GM21381 (cell line): ENCODE results near the gene PHACTR3.

Experiments
- ATAC-seq: cut with Tn5 transposase; IDR thresholded peaks from one replicate; pipeline ENCODE4 v1.9.1; 2021; ENCODE audit warnings: mild to moderate bottlenecking, moderate library complexity; ENCODE audit not compliant: unreplicated experiment

PHACTR3 gene

DNA sequence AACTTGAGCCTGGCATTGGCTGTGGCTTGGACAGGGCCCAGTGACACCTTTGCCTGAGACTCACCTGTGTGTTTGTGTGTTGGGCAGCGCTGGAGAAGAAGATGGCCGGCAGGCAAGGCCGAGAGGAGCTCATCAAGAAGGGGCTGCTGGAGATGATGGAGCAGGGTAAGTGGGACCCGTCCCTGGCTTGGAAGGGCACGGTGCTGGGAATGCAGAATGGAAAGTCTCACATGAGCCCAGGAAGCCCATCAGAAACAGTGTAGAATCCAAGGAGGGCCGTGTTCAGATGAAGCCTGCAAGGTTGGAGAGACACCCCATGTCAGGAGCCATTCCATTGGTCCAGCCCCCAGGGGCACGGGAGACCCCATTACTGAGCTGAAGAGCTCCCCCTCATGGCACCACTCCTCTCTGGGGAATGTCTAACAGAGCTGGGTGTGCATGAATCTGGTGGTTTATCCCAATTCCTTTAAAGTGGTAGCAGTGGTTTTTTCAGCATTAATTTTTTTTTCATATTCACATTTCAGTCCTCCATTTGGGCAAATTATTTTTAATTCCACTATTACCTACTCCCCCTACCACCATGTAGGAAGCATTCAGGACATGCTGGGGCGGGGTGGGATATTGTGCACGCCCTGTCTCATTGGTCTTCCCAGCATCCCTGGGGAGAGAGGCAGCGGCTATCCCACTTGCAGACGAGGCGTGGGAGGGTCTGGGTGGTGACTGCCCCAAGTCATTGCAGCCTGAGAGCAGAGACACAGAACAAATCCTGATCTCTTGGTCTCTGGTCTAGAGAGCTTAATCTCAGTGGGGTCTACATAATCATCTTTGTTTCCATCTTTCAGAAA lies 143.6 kb downstream of the PHACTR3 start:
- ATAC-seq, result no peak

DNA sequence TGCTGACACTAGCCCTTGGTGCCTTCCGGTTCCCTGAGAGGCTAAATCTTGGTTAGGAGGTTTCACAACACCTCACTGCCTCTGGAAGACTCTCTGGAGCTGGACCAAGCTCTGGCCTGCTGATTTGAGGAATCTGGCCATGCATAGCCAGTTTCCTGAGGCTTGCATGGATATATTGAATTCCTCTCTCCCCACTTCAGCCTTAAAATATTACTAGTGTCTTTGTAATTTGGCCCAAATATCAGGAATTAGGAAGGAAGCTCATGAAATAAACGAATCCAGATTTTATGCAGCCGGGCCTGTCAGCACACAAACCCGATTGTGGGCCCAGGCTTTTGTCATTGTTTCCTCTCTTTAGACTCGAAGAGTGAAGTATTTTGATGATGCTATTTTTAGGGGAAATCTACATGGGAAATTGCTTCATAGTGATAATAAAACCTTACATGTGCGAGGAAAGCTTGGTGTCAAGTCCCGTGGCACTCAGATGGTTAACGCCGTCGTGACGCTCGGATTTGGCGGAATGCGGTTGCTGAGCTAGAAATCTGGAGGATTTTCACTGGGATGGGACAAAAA lies 144.4 kb downstream of the PHACTR3 start:
- no peak for ATAC-seq

DNA sequence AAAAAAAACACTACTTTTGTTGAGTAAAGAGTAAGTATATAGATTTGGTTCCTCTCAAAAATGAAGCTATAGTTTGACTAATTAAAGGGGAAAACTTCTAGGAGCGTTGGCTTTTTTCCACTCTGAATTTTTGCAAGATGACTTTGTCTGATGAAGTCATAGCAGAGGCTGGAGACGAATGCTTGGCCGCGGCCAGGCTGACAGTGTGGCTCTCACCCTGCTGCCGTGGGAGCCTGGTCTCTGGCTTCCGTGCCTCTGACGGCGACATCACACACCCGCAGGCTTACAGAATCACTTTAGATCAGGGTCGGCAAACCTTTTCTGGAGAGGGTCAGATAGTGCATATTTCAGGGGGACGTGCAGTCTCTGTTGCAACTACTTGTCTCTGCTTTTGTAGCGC lies 145.0 kb downstream of the PHACTR3 start:
- no peak for ATAC-seq

DNA sequence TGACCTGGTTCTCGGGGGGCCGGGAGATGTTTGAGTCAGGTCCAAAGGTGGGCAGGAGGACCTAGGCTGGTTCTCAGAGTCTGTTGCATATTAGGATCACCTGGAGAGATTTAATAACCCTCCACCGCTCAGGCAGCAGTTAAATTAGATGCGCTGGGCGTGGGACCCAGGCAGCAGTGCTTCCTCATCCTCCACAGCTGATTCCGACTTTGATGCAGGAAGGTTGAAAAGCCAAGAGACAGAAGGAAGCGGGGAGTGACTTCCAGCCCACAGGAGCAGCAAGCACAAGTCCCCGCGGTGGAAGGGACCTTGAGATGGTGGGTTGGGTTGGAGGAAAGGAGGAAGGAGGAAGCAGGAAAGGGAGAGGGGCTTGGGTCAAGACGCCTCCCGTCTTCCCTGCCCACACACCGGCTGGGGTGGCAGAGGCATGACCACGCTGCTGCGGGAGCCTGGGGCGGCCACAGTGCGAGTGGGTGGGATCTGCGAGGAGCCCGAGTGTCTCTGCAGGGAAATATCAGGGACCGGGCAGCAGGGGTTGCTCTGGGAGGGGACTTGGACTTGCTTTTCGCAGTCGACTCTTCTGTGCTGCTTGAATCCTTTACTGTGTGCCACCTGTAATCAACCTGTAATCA lies 146.0 kb downstream of the PHACTR3 start:
- no peak for ATAC-seq

DNA sequence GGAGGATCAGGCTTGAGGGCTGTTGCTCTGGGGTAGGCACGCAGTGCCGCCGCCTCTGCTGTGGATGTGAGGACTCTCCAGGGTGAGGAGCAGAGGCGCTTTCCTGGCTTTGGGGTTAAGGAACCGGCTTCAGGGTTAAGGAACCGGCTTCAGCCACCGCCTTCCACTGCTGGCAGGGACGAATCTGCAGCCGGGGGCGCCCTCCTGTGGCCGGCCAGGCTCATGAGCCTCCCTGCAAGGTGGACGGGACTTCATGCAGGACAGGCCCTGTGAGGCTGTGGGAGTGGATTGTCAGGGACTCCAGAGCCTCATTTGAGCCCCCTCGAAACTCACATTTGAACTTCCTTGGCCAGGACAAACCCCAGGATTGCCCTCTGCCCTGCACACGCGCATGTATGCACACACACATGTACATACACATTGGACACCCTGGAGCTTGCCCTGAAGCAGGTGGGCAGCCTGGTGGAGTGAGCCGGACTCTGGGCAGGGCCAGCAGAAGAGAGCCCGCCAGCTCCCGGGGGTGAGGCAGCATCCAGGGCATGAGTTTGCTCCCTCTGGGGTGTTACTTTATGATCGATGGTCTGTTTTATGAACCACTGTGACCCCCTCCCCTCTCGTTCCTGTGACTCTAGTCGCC lies 146.9 kb downstream of the PHACTR3 start:
- ATAC-seq, result no peak

DNA sequence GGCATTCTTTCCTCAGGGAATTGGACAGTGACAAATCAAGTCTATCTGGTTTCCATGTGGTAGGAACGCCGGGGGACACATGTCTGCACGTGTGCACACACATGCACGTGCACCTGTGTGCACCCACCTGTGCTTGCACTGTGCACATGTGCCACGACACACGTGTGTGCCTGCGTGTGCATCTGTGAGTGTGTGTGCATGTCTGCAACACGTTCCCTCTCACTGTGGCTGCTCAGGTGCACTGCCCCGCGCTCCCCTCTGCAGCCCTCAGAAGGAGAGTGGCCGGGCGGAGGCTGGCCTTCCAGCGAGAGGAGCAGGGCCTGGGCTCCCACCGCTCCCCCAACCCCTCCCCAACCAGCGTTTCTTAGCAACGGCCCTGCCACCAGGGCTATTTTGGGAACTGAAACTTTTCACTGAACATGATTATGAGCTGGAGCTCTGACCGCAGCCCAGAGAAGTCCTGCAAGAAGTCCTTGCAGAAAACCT lies 147.8 kb downstream of the PHACTR3 start:
- ATAC-seq, result peak; percentile 70

DNA sequence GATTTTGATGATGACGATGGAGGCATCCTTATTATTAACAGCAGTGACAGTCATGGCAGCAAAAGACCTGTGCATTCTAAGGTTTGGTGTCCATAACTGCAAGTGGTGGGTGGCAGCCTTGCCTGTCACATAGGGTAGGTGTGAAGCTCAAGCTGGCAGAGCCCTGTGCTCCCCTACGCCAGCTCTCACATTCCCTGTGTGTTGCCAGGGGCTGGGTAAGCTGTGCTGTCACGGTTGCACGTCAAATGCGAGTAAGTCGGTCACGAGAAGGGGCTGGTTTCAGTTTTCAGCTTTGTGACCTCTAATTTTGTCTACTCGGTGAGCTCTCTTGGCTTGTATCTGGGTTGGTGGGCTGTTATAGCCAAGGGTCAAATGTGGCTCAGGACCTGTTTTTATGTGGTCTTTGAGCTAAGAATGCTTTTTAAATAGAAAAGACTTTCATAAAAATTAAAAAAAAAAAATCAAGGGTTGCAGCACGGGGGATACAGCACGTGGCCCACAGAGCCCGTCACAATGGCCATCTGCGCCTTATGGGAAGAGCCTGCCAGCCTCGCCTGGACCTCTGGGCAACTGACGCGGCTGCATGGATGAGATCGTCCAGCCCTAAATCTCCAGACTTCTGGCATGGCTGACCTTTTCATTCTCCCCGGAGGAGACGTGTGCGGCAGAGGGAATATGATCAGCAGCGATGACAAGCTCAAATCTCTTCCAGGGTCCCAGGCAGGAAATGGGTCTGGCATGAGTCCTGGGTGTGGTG lies 148.5 kb downstream of the PHACTR3 start:
- ATAC-seq, result peak; percentile 15

DNA sequence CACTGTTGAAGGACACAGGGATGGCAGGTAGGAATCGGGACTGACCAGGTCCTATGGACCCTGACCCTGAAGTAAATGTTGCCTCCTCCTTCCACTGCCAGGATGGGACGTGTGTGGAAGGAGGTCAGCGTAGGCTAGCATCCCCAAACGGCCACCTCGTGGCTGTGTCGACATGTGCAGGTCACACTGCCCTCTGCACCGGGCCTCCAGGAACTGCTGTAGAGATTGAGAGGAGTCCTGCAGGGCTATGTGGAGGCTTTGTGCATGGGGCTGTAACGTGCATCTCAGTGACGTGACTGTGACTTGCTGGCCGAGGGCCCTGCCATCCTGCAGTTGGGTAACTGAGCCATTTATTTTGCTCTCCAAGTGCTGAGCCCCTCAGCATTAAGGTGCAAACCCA lies 149.5 kb downstream of the PHACTR3 start:
- ATAC-seq, result no peak

DNA sequence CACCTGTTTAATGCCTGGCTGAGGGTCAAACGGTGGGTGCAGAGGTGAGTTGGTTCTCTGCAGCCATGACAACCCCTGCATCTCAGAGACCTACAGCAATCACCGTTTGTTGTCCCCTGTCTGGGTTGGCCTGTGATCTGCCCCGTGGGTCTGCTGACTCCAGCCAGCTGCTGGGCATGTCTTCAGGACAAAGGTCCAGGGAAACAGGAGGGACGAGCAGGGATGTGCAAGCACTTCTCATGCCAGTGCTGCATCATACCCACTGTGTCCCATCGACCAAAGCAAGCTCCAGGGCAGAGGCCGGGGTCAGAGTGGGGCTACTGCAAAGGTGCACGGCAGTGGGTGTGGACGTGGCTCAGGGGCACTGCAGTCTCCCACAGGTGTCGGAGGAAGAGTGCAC lies 150.2 kb downstream of the PHACTR3 start:
- ATAC-seq, result no peak

DNA sequence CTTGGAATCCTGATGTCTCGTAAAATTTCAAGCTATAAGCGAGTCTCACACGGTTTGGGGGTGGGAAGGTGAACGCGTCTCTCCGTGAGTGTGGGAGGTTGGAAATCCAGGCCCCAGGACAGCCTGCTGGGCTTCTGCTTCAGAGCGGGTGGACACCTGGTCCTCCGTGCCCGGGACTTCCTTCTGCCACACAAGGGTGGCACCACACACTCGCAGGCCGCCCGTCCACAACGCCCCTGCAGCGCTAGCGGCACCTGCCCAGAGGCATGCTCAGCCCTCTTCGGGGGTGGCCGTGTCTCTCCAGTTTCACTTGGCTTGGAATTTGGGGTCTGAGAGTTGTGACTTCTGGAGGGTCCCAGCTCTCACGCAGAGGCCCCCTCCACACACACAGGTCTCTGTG lies 151.9 kb downstream of the PHACTR3 start:
- no peak for ATAC-seq

DNA sequence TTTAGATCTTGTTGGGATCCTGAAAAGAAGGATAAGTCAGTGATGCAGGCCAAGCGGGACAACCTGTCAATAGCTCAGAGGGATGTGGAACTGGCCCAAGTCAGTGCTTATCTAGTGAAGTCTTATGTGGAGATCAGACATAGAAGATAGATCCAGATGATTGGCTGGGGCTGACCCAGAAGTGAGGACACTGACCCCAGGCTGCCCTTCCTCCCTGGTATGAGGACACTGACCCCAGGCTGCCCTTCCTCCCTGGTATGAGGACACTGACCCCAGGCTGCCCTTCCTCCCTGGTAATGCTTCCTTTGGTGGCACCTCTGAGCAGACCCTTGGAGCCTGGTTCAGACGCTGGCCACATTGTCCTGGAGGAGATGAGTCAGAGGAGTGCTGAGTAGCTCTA lies 159.7 kb downstream of the PHACTR3 start:
- ATAC-seq, result no peak

DNA sequence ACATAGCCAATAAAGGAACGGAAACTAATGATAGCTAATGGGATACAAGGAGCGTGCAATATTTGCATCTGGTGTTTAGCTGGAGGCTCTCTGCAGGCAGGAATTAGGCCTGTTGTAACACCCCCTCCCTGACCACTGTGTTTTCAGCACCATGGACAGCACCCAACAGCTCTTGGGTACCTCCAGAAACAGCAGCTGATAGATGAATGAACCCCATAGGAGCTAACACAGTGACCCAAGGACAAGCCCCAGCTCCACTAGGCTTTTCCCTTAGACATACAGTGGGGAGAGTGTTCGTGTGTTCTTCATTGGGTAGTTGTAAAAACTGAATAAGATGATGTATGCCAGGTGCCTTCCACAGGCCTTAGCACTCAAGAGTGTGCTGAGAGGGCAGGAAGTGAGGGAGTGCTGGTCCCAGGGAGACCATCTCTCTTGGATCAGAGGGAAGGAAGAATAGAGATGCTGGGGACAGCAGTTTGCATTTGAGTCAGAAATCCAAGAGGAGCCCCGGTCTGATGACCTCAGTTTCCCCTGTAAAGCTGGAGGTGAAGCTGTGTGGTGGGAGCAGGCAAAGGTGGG lies 161.3 kb downstream of the PHACTR3 start:
- ATAC-seq, result no peak

DNA sequence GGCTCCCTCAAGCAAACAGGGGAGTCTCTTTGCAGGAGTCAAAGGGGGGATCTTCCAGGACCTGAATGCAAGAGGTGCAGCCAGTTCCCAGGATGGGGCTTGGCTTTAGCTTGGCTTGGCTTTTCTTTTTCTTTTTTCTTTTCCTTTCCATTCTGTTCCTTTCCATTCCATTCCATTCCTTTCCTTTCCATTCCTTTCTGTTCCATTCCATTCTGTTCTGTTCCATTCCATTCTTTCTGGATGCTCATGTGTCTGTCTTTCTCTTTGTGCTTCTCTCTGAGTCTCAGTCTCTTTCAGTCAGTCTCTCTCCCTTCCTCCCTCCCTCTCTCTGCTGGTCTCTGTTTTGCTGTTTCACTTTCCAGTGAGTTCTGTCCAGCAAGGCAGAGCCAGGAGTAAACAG lies 163.3 kb downstream of the PHACTR3 start:
- no peak for ATAC-seq

DNA sequence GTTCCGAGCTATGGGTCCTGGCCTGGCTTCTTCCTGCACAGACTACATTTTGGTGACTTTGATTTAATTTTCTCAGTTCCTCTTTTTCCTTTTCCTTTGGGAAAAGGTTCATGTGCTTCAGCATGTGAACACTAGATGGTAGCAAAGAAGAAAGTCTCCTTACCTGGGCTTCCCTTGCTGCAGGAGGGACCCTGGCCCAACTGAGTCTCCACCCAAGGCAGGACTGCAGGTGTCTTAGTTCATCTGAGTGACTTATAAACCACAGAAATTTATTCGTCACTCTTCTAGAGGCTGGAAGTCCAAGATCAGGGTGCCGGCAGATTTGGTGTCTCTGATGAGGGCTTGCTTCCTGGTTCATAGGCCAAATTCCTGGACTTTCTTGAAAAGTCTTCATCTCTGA lies 165.9 kb downstream of the PHACTR3 start:
- no peak for ATAC-seq

DNA sequence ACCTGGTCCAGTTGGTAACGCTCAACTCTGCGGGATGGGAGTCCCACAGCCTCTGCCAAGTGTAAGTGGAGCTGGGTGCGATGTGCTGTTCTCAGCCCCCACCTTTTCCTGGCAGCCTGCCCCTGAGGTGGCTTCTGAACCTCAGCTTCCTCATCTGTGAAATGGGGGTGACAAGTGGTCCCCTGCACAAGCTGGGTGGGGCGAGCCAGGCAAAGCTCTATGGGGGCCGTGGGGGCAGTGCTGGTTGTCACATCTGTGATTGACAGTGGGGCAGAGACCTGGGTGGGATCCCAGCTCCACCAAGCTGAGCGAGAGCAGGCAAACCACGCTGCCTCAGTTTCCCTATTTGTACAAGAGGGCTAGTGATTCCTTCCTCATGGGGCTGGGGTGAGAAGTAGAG lies 166.5 kb downstream of the PHACTR3 start:
- ATAC-seq, result no peak

DNA sequence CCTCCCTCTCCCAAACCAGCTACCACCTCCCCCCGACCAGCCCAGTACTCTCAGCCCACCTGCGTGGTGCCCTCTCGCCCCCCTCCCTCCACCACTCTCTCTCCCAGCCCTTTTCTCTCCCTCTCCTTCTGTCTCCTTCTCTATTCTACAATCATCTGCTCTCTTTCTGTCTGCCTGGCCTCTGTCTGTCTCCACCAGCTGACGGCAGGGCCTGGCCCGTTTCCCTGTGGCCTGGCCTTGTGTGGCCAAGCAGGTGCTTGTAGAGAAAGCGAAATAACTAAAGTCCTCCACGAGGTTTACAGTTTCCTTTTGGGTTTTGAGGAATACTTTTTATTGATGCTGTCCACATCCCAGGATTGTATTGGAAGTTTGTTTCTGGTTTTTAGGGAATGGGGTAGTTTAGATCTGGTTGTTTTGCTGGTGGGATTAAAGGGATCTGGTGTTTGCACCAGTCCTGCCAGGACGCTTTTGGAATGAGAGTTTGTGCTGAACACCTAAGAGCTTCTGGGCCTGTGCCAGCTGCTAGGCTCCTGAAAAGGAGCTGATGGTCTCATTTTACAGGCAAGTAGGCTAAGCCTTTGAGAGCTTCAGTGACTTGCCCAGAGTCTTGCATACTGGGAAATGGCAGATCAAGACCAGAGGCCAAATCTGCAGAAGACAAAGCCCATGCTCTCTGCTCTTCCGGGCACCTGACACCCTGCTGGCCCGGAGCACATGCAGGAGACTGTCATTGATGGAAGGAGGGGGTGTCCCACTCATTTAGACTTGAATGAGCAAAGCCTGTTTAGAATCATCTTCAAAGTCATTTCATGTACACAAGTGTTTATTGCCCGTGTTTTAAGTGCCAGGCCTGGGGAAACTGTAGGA lies 167.4 kb downstream of the PHACTR3 start:
- no peak for ATAC-seq

DNA sequence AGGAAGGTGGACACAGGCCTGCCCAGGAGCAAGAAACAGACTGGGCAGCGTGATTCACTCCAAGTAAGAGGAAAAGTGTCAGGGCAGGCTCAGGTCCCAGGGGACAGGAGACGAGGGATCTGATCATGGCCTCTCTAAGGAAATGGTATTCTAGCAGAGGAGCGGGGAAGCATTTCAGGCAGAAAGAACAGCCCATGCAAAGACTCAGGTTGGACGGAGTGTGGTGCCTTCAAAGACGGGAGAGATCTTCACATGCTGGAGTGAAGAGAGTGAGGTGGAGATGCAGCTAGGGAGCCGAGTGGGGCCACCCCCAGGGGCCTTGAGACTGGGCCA lies 168.0 kb downstream of the PHACTR3 start:
- ATAC-seq, result no peak

DNA sequence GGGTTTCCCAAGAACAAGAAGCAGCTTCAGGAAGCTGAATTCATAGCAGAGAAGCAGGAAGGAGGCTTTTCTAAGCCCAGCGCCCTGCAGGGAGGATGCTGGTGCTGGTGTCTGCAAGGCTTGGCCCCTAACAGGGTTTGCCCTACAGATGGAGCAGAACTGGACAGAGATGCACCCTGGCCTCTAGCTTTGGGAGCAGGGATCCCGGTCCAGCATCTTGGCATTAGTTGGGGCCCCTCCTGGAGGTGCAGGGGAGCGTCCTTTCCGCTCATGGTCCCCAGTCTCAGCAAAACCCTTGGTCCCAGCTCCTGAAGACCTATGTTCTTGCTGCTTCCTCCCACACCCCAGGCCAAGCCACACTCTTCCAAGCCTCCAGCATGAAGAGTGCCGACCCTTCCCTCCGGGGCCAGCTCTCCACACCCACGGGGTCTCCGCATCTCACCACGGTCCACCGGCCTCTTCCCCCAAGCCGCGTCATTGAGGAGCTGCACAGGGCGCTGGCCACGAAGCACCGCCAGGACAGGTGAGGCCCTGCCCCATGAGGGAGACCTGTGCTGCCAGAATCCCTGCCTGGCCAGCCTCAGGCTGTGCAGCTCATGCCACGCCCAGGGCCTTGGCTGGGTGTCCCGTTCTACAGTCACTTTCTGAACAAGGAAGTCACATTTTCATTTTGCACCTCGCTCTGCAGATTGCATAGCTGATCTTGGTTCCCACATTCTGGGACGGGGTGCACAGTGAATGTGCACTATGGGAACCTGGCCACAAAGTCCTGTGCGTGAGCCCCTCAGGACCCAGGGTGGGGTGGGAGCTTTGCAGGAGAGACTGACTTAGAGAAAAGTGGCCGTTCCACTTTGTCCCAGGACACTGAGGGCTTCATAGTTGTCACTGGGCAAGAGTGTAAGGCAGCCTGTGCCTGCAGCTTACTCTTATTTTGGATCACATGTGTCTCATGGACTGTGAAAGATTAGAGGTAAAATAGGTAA lies 168.9 kb downstream of the PHACTR3 start:
- ATAC-seq, result no peak
